Stimulated activated CD4-positive, alpha-beta T cell treated with anti-CD3 and anti-CD28 coated beads, TNF-alpha, amount 100 ng/mL, for 1 hour (primary cell): Measurements from ENCODE around the gene CST9L.
"Not testable (repeated sequence)": the region's sequence is repeated elsewhere in the genome, so short reads cannot be mapped to it uniquely, and the experiment has no call there.

Experiments
- DNase-seq, 3 donors: peaks; one replicate each; pipeline ENCODE4 v3.0.0-alpha.2; 2020; ENCODE audit warnings: low read depth in 3 of 3, low spot score in 1 of 3

The CST9L gene

DNA sequence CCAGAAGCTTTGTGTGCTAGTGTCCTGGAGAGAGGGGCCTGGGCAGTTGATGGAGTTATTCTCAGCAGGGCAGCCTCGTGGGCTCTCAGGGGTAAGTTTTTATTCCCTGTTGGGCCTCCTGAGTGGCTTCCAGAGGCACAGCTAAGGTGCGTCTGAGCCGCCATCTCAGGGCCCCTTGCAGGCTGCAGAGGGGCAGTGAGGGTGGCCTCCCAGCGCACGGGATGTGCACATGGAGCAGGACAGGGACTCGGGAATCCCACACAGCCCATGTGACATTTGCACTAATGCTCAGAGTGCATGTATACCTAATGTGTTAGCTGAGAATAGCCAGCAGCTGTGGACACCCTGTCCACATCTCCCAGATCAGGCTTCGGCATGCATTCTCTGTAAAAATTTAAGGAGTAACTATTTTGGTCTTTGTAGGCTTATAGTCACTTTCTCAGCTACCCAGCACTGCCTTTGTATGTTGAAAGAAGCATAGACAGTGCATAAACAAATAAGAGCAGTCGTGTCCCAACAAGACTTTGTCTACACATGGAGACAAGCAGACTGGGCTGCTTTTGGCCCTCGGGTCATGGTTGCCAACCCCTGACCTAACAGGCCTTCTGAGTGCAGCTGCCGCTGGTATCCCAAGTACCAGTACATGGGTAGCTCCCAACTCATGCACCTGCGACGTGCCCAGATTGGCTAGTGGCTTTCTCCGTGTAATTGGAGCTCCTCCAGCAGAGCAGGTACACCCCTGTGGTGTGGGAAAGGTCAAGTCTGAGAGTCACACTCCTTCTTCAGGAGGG is 18.6 kb upstream of the CST9L start:
- no peak for DNase-seq

DNA sequence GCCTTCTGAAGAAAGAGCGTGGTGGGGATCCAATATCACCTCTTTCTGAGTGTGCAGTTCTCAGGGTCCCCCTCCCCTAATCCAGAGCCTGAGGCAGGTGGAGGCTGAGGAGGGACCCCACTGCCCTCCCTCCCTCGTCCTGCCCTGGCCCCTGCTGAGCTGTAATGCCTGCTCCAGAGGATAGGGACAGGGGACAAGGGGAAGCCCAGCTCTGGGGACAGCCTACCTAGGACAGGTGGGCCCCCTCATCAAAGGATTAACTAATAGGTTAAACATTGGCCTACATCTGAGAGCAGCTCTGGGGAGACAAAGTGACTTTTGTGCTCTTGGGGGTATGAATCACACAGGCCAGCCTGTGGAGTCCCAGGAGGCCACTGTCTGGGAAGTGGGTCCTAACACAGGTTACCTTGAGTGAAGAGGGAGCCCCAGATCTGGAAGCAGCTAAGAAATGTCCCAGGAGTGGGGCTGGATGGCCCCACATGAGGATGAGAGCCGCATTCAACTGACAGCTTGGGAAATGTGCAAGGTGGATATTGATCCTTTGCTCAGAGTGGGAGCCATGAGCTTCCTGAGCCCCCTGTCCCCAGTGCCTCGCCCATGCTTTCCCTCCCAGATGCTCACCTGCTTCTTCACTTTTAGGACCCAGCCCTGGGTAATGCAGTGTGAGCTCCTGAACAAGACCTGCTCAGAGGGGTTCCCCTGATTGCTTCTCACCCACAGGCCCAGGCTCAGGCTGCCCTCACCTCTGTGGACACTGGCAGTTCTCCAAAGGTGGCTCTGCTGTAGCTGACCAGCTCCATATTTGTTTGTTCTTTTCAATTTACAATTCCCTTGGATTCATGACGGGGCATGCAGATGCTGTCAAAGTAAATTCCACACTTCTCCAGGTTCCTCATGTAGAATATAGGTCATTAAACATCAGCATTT is 17.8 kb upstream of the CST9L start:
- no peak for DNase-seq

GRCh38 chr20:23585449-23585807 is 17.1 kb upstream of the CST9L start:
- no peak for DNase-seq

DNA sequence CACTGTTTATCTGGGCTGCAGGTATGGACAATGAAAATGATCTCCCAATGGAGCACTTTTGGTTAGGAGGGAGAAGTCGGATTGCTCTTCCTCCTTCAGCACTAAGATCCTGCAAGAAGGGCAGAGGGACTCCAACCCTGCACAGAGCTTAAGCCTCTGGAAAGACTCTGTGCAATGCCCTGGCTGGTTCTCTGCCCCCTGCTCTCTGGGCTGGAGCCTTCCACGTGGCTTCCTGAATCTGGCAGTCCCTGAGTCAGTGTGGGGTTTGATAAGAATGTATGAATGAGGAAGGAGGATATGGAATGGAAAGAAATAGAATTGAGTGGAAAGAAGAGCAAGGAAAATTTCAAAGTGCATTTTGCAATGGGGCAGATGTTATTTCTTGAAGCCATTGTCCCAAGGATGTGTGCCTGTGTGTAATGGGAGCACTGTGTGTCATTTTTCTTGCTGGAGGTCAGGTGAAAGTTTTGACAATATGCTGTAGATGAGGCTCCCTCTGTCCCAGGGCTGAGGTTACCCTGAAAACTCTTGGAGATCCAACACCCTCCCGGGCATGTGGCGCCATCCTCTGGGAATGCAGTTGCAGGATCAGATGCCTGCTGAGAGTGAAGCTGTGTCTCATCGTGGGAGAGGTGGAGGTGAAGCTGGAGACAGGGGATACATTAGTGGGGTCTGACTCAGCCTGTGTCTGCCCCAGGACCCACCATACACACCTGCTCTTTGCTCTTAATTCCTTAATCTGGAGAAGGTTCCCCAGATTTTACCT is 16.3 kb upstream of the CST9L start:
- DNase-seq: no peak

DNA sequence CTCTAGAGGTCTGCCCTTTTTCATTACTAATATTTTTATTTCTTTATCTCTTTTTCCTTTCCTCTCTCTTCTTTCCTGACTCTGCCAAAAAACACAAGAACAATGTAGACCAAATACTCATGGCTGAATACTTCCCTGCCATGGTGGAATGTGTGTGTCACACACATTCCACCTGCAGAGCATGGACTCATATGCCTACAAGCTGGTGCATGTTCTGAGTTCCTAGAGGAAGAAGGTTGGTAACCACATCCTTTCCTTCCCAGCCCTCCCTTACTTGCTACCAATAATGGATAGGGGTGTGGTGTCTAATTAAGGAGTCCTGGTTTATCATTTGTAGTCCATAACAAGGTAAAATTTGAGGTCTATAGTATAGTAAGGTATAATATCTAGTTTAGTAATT is 15.2 kb upstream of the CST9L start:
- DNase-seq: no peak

- no peak for DNase-seq
These were observed 14.0 kb upstream of the CST9L start for GRCh38 chr20:23582293-23582692.

DNA sequence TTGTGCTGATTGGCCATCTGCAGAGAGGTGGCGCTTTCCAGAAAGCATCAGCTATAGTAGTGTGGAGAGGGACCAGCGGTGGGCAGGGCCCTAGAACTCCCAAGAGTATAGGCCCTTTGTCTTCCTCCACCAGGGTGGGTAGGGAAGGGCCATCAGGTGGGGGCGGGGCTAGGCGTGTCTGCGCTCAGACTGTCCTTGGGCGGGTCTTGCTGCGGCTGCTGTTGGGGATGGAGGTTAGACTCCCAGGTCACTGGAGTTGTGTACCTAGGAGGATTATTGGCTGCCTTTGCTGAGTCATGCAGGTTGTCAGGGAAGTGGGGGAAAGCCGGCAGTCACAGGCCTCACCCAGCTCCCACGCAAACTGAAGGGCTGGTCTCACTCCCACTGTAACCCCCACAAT is 13.5 kb upstream of the CST9L start:
- not testable (repeated sequence) for DNase-seq

GRCh38 chr20:23574977-23575376 is 6.7 kb upstream of the CST9L start:
- DNase-seq: no peak

DNA sequence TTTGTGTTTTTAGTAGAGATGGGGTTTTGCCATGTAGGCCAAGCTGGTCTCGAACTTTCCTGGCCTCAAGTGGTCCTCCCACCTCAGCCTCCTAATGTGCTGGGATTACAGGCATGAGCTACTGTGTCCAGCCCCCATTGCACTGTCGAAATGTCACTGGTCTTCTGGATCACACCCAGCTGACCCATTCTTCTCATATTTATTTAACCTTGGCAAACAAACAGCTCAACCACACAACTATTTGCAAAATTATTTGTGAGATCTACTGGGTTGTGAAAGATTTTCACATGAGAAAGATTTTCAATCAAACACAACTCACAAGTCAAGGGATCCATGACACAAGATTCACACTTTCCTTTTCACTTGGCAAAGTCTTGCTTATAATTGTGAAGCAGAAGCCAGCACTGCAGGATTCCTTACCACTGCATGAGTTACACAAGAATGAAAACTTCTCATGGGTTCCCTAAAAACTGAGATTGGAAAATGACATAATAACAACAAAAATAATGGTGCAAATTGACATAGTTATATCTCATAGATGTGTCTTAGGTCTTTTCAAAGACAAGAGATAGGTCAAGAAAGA is 2.0 kb upstream of the CST9L start:
- DNase-seq: no peak

GRCh38 chr20:23569570-23569969 is 1.3 kb upstream of the CST9L start:
- DNase-seq: no peak

DNA sequence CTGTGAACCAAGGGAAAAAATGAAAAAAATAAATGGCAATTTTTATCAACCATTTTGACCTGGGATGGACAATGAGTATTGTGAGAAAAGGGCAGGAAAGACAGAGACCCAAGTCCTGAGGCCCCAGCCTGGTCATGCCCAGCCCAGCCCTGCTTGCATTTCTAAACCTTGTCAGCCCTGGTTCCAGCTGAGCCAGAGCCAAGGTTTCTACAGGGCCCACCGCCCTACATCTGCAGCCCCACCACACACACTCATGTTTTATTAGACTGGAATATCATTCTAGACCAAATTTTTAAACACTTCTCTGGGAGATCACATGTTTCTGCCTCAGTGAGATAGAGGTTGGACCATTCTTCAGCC is 667 bp upstream of the CST9L start:
- no peak for DNase-seq

- no peak for DNase-seq
These were observed 1.9 kb downstream of the CST9L start for GRCh38 chr20:23566199-23566932.

DNA sequence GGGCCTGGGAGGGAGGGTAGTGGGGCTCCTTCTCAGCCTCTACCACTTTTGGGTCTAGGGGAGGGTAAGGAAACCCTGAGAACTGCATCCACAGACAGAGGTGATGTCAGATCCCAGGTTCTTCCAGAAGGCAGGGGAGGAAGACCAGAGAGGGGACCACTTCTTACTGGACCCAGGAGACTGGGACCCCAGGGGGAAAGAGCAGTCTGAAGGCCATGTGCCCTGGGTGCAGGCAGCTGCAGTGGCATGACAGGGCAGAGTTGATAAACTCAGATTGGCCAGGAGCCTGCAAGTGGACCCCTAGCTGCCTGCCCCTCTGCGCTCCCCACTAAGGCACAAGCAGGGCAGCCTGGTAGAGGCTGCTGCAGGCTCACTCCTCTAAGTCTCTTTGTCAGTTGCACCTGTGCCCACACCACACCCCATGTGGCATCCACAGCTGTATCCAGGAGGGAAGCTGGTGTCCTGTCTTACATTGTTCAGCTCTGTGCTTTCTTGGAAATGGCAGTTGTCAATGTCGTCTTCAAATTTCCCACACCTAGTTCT is 2.7 kb downstream of the CST9L start:
- no peak for DNase-seq

GRCh38 chr20:23564927-23565326 is 3.4 kb downstream of the CST9L start:
- no peak for DNase-seq

DNA sequence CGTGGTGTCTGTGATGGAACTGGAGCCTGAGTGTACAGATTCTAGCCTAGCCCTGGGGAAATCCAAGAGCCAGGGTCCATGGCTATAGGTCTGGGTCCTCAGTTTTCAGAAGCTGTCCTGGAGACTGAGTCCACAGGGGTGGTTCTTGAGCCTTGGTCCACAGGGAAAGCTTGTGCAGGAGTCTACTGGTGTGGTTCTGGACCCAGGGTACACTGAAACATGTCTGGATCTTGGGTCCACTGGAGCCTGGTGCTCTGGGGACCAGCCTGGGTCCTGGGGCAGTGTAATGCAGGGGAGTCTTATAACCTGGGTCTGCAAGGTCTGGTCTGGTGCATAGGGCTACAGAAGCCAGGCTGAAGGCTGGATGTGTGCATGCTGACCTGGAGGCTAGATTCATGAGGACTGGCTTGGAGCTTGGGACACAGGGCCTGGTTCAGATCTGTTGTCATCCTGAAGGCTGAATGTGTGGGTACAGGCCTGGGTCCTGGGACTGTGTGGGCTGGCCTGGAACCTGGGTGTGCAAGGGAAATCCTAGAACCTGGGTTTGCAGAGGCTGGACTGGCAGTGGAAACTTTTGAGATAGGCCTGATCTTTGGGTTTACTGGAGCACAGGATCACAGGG is 5.5 kb downstream of the CST9L start:
- no peak for DNase-seq

GRCh38 chr20:23554401-23554800 is 13.9 kb downstream of the CST9L start:
- DNase-seq: no peak

GRCh38 chr20:23551786-23552185 is 16.5 kb downstream of the CST9L start:
- no peak for DNase-seq

DNA sequence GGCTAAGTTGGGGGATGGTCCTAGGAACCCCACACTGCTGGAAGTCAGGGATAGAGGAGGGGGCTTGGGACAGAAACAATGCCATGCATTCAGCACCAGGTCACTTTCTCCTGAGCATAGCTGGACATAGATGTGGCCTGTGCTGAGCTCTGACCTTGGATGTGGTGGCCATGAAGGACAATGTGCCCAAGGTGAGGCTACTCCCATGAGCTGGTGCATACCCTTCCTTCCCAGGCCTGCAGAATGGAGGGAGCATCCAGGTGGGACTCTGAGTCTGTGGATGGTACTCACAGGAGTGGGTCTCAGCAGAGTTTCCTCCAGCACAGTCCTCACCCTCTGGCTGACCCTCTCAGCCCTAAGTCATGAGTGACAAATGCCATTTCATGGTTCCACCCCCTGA is 16.9 kb downstream of the CST9L start:
- no peak for DNase-seq

GRCh38 chr20:23550227-23550626 is 18.1 kb downstream of the CST9L start:
- no peak for DNase-seq

DNA sequence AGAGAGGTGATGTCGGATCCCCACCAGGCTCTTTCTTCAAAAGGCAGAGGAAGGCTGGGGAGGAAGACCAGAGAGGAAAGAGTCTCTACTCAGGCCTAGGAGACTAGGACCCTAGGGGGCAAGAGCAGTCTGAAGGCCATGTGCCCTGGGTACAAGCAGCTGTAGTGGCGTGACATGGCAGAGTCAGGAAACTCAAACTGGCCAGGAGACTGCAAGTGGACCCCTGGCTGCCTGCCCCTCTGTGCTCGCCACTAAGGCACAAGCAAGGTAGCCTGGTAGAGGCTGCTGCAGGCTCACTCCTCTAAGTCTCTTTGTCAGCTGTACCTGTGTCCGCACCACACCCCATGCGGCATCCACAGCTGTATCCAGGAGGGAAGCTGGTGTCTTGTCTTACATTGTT is 19.9 kb downstream of the CST9L start:
- DNase-seq: no peak
